ENCODE results near the gene BLID. TPM values are rescaled to one million over a fixed set of nuclear protein-coding genes. Genes with fewer than 3 reads are reported as not detected.

Gene BLID
- total RNA-seq, 1 experiment from 2014 or later = 5.7 TPM

DNA sequence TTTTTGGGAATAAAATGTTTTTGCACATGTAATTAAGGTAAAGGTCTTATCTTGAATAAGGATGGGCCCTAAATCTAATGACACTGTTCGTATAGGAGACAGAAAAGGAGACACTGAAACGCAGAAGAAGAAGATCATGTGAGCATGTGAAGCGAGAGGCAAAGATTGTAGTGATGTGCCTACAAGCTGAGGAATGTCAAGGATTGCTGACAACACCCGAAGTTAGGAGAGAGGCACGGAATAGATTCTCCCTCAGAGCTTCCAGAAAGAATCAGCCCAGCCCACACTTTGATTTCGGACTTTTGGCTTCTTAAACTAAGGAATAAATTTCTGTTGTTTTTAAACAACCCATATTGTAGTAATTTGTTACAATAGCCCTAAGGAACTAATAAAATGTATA, 4.1 kb upstream of the BLID start:
- BruUV-seq (replicated peaks) = no TSS peak
- no peak overlapping the region for H3K4me3 ChIP-seq (ENCODE audit: low read length)
- no peaks in the 10 kb centered on the region for H3K9me3 ChIP-seq (ENCODE audit: low read length)
- peaks cover 96% of the 10 kb centered on the region for H3K79me2 ChIP-seq (ENCODE audit: low read length)
- ChIA-PET POLR2A (ENCODE audit: unreplicated experiment) (interaction anchor here (0.7 kb wide), 1 partner anchor 653 kb away, joined by 17 read pairs; no protein-coding TSS in a partner anchor), CTCF (no interaction called here)
- no peak overlapping the region for H3K9ac ChIP-seq (ENCODE audit: low read length)
- peaks cover 12% of the 10 kb centered on the region for H3F3A ChIP-seq (ENCODE audit: low read length, unreplicated experiment)
- peaks cover 16% of the 10 kb centered on the region for H3K4me1 ChIP-seq (ENCODE audit: insufficient read depth, low read length)
- no peak for TF ChIP-seq EZH2phosphoT487 (IDR thresholded peaks at IDR 0.05; ENCODE audit: borderline replicate concordance, low read length)
- TF ChIP-seq, protein P1, sequence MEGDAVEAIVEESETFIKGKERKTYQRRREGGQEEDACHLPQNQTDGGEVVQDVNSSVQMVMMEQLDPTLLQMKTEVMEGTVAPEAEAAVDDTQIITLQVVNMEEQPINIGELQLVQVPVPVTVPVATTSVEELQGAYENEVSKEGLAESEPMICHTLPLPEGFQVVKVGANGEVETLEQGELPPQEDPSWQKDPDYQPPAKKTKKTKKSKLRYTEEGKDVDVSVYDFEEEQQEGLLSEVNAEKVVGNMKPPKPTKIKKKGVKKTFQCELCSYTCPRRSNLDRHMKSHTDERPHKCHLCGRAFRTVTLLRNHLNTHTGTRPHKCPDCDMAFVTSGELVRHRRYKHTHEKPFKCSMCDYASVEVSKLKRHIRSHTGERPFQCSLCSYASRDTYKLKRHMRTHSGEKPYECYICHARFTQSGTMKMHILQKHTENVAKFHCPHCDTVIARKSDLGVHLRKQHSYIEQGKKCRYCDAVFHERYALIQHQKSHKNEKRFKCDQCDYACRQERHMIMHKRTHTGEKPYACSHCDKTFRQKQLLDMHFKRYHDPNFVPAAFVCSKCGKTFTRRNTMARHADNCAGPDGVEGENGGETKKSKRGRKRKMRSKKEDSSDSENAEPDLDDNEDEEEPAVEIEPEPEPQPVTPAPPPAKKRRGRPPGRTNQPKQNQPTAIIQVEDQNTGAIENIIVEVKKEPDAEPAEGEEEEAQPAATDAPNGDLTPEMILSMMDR (conservative IDR thresholded peaks at IDR 0.05; ENCODE audit: low read depth, low read length) = no peak
- TF ChIP-seq EZH2 (IDR thresholded peaks at IDR 0.05; ENCODE audit: low read length, unreplicated experiment) = no peak
- H4K20me1 ChIP-seq (ENCODE audit: low read length) = peaks cover 59% of the 10 kb centered on the region
- H3K27ac ChIP-seq (ENCODE audit: low read length) = no peak overlapping the region
- no peaks in the 10 kb centered on the region for H3K27me3 ChIP-seq (ENCODE audit: low read length)
- DNase-seq (no peak), ATAC-seq (no peak)
- peaks cover 67% of the 10 kb centered on the region for H3K36me3 ChIP-seq (ENCODE audit: low read depth, low read length)
- intact Hi-C loops (cut with micrococcal nuclease) = no loop called here
- H3K4me2 ChIP-seq (ENCODE audit: low read length) = no peak overlapping the region
- H2AFZ ChIP-seq (ENCODE audit: low read length) = no peak overlapping the region
- H3K9me2 ChIP-seq (replicated peaks; ENCODE audit: low read length) = no peaks in the 10 kb centered on the region

DNA sequence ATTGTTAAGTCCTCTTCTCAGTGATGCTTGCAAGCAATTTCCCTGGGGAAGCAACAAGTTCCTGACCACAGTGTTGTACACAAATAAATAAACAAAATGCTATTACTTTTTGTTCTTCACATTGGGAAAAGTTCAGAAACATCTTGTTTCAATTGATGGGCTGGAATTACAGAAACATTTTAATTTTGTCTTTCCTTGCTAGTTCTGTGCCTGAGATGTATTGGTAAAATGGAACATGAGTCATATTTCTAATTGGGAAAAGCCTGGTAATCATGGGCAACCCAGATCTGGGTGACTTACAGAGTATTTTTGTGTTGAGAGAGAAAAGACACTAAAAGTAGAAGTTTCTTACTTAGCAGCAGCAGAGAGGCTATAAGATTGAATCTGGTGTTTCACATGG, 576 bp upstream of the BLID start:
- Histone ChIP-seq H3K9me3 (ENCODE audit: low read length) (no peaks in the 10 kb centered on the region), H3K9me2 (replicated peaks; ENCODE audit: low read length) (no peaks in the 10 kb centered on the region), H2AFZ (ENCODE audit: low read length) (no peak overlapping the region), H3K36me3 (ENCODE audit: low read depth, low read length) (peaks cover 90% of the 10 kb centered on the region), H3K27me3 (ENCODE audit: low read length) (no peaks in the 10 kb centered on the region), H3K27ac (ENCODE audit: low read length) (no peak overlapping the region), H3K9ac (ENCODE audit: low read length) (no peak overlapping the region), H3K4me1 (ENCODE audit: insufficient read depth, low read length) (no peaks in the 10 kb centered on the region), H3K79me2 (ENCODE audit: low read length) (peaks cover 92% of the 10 kb centered on the region), H4K20me1 (ENCODE audit: low read length) (peaks cover 52% of the 10 kb centered on the region), H3K4me3 (ENCODE audit: low read length) (no peak overlapping the region), H3F3A (ENCODE audit: low read length, unreplicated experiment) (peaks cover 21% of the 10 kb centered on the region), H3K4me2 (ENCODE audit: low read length) (no peak overlapping the region)
- DNase-seq (no peak), ATAC-seq (no peak)
- BruUV-seq (replicated peaks) = no TSS peak
- CTCF ChIA-PET = no interaction called here
- TF ChIP-seq, protein P1 (conservative IDR thresholded peaks at IDR 0.05; ENCODE audit: low read depth, low read length) = no peak
- TF ChIP-seq EZH2 (IDR thresholded peaks at IDR 0.05; ENCODE audit: low read length, unreplicated experiment) (no peak), EZH2phosphoT487 (IDR thresholded peaks at IDR 0.05; ENCODE audit: borderline replicate concordance, low read length) (no peak)
- intact Hi-C loops (cut with micrococcal nuclease) = no loop called here
- POLR2A ChIA-PET (ENCODE audit: unreplicated experiment) = no interaction called here

DNA sequence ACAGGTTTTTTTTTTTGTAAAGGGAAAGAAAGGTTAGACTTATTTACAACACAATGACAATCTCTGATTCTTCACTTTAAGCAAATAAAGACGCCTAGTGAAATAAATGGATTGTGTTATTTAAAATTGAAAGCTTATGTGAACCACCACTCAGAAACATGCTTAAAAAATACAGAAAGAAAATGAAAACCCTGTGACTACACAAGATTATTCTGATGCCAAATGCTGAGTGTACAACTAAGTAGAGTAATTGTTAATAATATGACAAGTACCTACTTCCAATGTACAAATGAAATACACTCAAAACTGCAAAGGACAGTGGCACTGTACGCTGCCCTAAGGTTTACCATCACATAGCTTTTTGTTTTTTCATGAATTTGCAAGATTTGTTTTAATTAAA, 1.0 kb downstream of the BLID start:
- Histone ChIP-seq H3K4me3 (ENCODE audit: low read length) (no peak overlapping the region), H3K27me3 (ENCODE audit: low read length) (no peaks in the 10 kb centered on the region), H3K79me2 (ENCODE audit: low read length) (peaks cover 82% of the 10 kb centered on the region), H3K36me3 (ENCODE audit: low read depth, low read length) (peaks cover 90% of the 10 kb centered on the region), H3K4me2 (ENCODE audit: low read length) (no peak overlapping the region), H3K4me1 (ENCODE audit: insufficient read depth, low read length) (no peaks in the 10 kb centered on the region), H3K27ac (ENCODE audit: low read length) (no peak overlapping the region), H4K20me1 (ENCODE audit: low read length) (peaks cover 43% of the 10 kb centered on the region; the same call in 1 of the 2 replicates), H3K9me3 (ENCODE audit: low read length) (no peaks in the 10 kb centered on the region), H3K9ac (ENCODE audit: low read length) (no peak overlapping the region), H3F3A (ENCODE audit: low read length, unreplicated experiment) (peaks cover 21% of the 10 kb centered on the region), H3K9me2 (replicated peaks; ENCODE audit: low read length) (no peaks in the 10 kb centered on the region), H2AFZ (ENCODE audit: low read length) (no peak overlapping the region)
- DNase-seq (no peak), ATAC-seq (no peak)
- intact Hi-C loops (cut with micrococcal nuclease) = no loop called here
- ChIA-PET POLR2A (ENCODE audit: unreplicated experiment) (no interaction called here), CTCF (interaction anchor here (0.8 kb wide), 1 partner anchor 460 kb away, joined by 3 read pairs; no protein-coding TSS in a partner anchor)
- TF ChIP-seq EZH2 (IDR thresholded peaks at IDR 0.05; ENCODE audit: low read length, unreplicated experiment) (no peak), EZH2phosphoT487 (IDR thresholded peaks at IDR 0.05; ENCODE audit: borderline replicate concordance, low read length) (no peak)
- TF ChIP-seq, protein P1 (conservative IDR thresholded peaks at IDR 0.05; ENCODE audit: low read depth, low read length) = no peak
- BruUV-seq (replicated peaks) = no TSS peak

Measured in PC-3 (cell line).